Vagina (tissue), 2 donors: ENCODE measurements around the gene NCOA7. TPM values are rescaled to one million over a fixed set of nuclear protein-coding genes. Genes with fewer than 3 reads are reported as not detected.
A peak's percentile ranks its signal among the peaks of the same experiment; 100 is the strongest.

Experiments used
- DNase-seq, 2 donors: peaks; one replicate each; pipeline ENCODE4 v3.0.0-alpha.2; 2017; ENCODE audit errors: extremely low spot score in 2 of 2
- H3K27ac ChIP-seq: fragments of 200-600 bp; sonication (generic); one replicate; pipeline ENCODE4 v1.5.1; 2019
- H3K27me3 ChIP-seq: fragments of 200-600 bp; sonication (generic); one replicate; pipeline ENCODE4 v1.5.1; 2019
- H3K36me3 ChIP-seq, 2 donors: fragments of 200-600 bp; sonication (generic); one replicate each; pipeline ENCODE4 v1.5.1; 2017 to 2019
- H3K4me1 ChIP-seq: fragments of 200-600 bp; sonication (generic); one replicate; pipeline ENCODE4 v1.5.1; 2019
- H3K4me3 ChIP-seq, 2 donors: fragments of 200-600 bp; sonication (generic); 1 replicate in 1 of 2; 2 replicates in 1 of 2; pipeline ENCODE4 v1.5.1; 2016 to 2019
- H3K9me3 ChIP-seq: fragments of 200-600 bp; sonication (generic); one replicate; pipeline ENCODE4 v1.5.1; 2019
- POLR2A ChIP-seq, 2 donors: fragments of 450-650 bp; IDR thresholded peaks; one replicate each; pipeline ENCODE4 v1.6.1; 2017; ENCODE audit warnings: antibody characterized with exemption in 2 of 2, mild to moderate bottlenecking in 2 of 2, moderate library complexity in 2 of 2
- POLR2AphosphoS5 ChIP-seq, 2 donors: sonication (generic); formaldehyde crosslinking; IDR thresholded peaks; one replicate each; pipeline ENCODE4 v1.9.0; 2017; ENCODE audit warnings: antibody characterized with exemption in 2 of 2, mild to moderate bottlenecking in 2 of 2, low read depth in 1 of 2; ENCODE audit not compliant: insufficient read depth in 1 of 2
- intact Hi-C: fragments of 100-400 bp; cut with DNase I; formaldehyde crosslinking; loops from one replicate; pipeline ENCODE4 v1.15.1; 2023
- total RNA-seq: library from RNA; depleted of rRNA; stranded (reverse); fragments of >200 nt; gene quantifications from one replicate; pipeline ENCODE4 v1.2.3, GENCODE V29; 2016
- TF ChIP-seq, protein P1 (sequence below), 3 experiments: fragments of 450-650 bp in 2 of 3; fragments of 200-600 bp in 1 of 3; sonication (generic) in 1 of 3; IDR thresholded peaks; one replicate each; pipeline ENCODE4 v1.5.1; 2017 to 2019; ENCODE audit warnings: antibody characterized with exemption in 3 of 3, mild to moderate bottlenecking in 2 of 3, moderate library complexity in 2 of 3

The NCOA7 gene
- total RNA-seq, 1 donor from 2014 or later: 48.6 TPM

DNA sequence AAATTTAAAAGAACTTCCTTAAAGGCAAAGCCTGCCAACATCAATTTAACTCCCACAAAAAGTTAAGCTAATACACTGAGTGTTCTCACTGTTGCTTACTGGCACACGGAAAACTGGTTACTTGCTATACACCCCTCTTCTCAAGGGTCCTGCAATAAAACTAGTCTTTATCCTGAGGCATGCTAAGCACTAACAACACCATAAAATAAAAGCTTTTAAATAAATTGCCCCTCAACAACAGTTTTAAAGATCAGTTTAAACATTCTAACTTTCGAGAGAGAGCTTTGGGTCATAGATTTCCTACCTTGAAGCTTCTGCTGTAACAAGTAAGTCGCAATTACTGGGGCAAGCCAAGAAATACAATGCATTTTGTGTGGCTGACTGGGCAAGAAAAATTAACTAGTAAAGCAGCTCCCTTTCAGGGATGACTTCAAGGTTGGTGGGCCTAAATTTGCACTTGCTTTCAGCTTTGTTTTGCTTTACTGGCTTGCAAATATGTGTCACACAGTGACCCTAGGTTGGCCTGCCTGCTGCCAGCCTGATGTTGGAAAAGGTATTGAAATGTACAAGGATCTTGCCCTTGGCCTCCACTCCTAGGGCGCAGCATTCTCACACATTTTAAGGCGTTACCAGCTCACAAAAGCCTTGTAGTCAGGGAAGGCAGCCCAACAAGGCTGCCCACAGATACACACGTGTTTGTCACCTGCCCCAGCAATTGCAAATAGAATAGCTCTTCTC, 45.3 kb upstream of the NCOA7 start:
- peaks cover 37% of the 10 kb centered on the region for H3K4me1 ChIP-seq
- no peaks in the 10 kb centered on the region for H3K36me3 ChIP-seq
- TF ChIP-seq POLR2A (IDR thresholded peaks at IDR 0.05): no peak
- TF ChIP-seq, protein P1, sequence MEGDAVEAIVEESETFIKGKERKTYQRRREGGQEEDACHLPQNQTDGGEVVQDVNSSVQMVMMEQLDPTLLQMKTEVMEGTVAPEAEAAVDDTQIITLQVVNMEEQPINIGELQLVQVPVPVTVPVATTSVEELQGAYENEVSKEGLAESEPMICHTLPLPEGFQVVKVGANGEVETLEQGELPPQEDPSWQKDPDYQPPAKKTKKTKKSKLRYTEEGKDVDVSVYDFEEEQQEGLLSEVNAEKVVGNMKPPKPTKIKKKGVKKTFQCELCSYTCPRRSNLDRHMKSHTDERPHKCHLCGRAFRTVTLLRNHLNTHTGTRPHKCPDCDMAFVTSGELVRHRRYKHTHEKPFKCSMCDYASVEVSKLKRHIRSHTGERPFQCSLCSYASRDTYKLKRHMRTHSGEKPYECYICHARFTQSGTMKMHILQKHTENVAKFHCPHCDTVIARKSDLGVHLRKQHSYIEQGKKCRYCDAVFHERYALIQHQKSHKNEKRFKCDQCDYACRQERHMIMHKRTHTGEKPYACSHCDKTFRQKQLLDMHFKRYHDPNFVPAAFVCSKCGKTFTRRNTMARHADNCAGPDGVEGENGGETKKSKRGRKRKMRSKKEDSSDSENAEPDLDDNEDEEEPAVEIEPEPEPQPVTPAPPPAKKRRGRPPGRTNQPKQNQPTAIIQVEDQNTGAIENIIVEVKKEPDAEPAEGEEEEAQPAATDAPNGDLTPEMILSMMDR (IDR thresholded peaks at IDR 0.05): no peak
- no peak overlapping the region for H3K4me3 ChIP-seq
- H3K9me3 ChIP-seq: no peaks in the 10 kb centered on the region
- intact Hi-C loops: no loop called here
- DNase-seq: no peak
- H3K27ac ChIP-seq: peak overlapping the region; percentile 27
- H3K27me3 ChIP-seq: no peaks in the 10 kb centered on the region

DNA sequence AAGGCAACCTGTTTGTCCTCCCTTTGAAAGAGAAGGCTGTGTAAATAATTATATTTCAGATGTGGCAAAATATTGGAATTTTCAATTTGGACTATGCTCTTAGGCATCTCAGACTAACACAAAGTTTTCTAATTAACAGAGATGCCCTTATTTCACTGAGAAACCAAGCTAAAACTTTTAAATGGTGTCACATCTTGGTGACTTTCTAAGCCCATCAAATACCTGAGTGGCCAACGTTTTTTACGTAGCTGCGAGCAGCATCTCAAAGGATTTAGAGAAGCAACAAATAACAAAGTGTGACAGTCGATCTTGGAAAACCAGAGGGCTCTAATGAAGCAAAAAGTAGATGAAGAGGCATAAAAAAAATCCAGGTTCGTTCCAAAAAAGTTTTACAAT, 44.7 kb upstream of the NCOA7 start:
- intact Hi-C loops: no loop called here
- Histone ChIP-seq H3K9me3 (no peaks in the 10 kb centered on the region), H3K27ac (peak overlapping the region; percentile 79), H3K27me3 (no peaks in the 10 kb centered on the region), H3K4me3 (peak overlapping the region in 1 of 2 donors; percentile 64), H3K4me1 (peaks cover 39% of the 10 kb centered on the region), H3K36me3 (no peaks in the 10 kb centered on the region)
- TF ChIP-seq POLR2AphosphoS5 (IDR thresholded peaks at IDR 0.05; ENCODE audit: insufficient read depth in 1 of 2, low read depth in 1 of 2) (no peak), POLR2A (IDR thresholded peaks at IDR 0.05) (no peak)
- TF ChIP-seq, protein P1 (IDR thresholded peaks at IDR 0.05): no peak
- no peak for DNase-seq

DNA sequence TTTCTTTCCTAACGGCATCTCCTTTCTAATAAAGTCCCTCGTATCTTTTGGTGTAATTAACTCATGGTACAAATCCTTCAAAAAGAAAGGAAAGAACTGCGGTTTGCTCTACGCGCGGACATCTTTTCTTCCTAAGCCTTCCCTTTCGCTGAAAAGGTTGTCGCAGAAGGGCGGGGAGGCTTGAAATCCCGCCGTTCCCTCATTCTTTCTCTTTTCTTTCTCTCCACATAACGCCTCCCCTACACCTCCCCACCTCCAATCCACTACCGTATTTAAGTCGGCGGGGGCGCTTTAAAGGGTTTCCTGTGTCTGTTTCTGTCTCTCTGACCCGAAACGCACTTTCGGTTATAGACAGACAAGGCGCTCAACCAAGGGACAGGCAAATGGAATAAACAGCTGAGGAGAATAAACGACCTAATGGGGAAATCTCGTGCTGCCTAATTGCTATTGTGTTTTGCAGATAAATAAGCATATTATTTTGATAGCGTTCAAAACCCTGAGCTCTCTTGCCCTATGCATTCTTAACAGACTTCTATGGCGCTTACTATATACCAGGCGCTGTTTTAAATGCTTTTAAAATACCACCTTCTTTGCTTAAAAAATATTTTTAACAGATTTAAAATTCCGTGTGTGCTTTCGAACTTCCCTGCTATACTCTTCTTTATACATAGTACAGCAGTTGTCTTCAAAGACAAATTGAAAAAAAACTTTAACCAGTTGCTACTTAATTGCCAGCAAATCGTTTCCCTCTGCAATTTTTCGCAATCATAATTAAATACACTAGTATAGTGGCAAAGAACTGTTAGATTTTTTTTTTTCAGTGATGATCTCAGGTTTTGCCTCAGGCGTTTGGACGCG, 43.8 kb upstream of the NCOA7 start:
- Histone ChIP-seq H3K4me3 (peak overlapping the region; percentile 64 to 69), H3K9me3 (no peaks in the 10 kb centered on the region), H3K36me3 (no peaks in the 10 kb centered on the region), H3K4me1 (peaks cover 39% of the 10 kb centered on the region), H3K27me3 (no peaks in the 10 kb centered on the region), H3K27ac (peak overlapping the region; percentile 79)
- peak in 1 of 2 donors; percentile 61 for TF ChIP-seq POLR2AphosphoS5 (IDR thresholded peaks at IDR 0.05; ENCODE audit: insufficient read depth in 1 of 2, low read depth in 1 of 2)
- TF ChIP-seq, protein P1 (IDR thresholded peaks at IDR 0.05): no peak
- intact Hi-C loops: no loop called here
- no peak for DNase-seq

DNA sequence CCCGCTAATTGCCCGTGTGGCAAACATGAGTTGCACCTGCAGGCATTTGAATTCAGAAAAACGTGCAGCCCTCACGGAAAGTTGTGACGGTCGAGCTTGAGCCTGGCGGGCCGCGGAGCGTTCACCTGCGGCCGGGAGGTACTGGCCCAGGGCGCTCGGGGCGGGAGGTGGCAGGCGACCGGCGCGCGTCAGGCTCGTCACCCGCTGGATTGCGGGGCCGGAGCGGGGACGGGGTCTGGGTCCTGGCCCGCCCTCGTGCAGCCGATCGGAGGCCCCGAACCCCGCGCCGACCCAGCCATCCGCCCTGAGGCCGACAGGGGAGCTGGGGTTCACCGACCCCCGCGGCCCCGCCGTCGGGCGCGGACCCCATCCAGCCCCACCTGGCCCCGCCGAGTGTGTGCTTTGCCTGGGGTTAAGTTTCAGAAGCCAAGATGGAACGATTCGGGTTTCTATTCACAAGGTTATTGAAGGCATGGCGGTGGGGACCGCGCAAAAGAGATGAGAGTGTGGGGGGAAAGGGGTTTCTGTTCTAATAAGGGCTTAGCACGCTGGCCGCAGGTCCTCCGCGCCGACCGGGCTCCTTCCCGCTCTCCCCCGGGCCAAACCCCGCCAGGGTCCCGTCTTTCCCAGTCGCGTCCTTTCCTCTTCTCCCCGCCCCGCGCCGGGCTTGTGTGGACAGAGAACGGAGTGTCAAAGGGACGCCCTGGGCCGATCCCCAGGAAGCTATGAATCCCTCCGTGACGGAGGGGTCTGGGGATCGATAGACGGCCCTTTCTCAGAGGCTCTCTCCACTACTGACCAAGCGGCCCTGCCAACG, 43.0 kb upstream of the NCOA7 start:
- peak overlapping the region; percentile 64 to 69 for H3K4me3 ChIP-seq
- intact Hi-C loops: no loop called here
- peaks cover 39% of the 10 kb centered on the region for H3K4me1 ChIP-seq
- no peak for DNase-seq
- no peaks in the 10 kb centered on the region for H3K36me3 ChIP-seq
- TF ChIP-seq, protein P1 (IDR thresholded peaks at IDR 0.05): no peak
- TF ChIP-seq POLR2AphosphoS5 (IDR thresholded peaks at IDR 0.05; ENCODE audit: insufficient read depth in 1 of 2, low read depth in 1 of 2): peak in 1 of 2 donors; percentile 9
- no peaks in the 10 kb centered on the region for H3K27me3 ChIP-seq
- no peaks in the 10 kb centered on the region for H3K9me3 ChIP-seq
- H3K27ac ChIP-seq: peak overlapping the region; percentile 79
